RCC 7860 (cell line): Measurements from ENCODE around the gene WWOX.
A peak's percentile ranks its signal among the peaks of the same experiment; 100 is the strongest.

Experiments used
- DNase-seq: peaks from one replicate; pipeline ENCODE4 v3.0.0-alpha.2; 2015; ENCODE audit warnings: low spot score
- FAIRE-seq: peaks from 2 replicates; lab custom pipeline; 2012; peaks lifted over from hg19 to GRCh38; lab: Jason Lieb, UNC

The WWOX gene

GRCh38 chr16:78218856-78219651 lies 119.6 kb downstream of the WWOX start:
- no peak for FAIRE-seq
- DNase-seq = no peak

GRCh38 chr16:78220571-78220970 lies 121.1 kb downstream of the WWOX start:
- no peak for FAIRE-seq
- no peak for DNase-seq

- DNase-seq = no peak
- FAIRE-seq = no peak
Measured at GRCh38 chr16:78221892-78222291, 122.4 kb downstream of the WWOX start.

GRCh38 chr16:78224342-78224741 lies 124.9 kb downstream of the WWOX start:
- FAIRE-seq = no peak
- DNase-seq = no peak

GRCh38 chr16:78225919-78226318 lies 126.5 kb downstream of the WWOX start:
- FAIRE-seq (no peak), DNase-seq (no peak)

- DNase-seq (no peak), FAIRE-seq (no peak)
Measured at GRCh38 chr16:78227855-78228254, 128.4 kb downstream of the WWOX start.

- DNase-seq (no peak), FAIRE-seq (no peak)
Measured at GRCh38 chr16:78228704-78229103, 129.2 kb downstream of the WWOX start.

- FAIRE-seq (no peak), DNase-seq (no peak)
Measured at GRCh38 chr16:78230832-78231231, 131.4 kb downstream of the WWOX start.

GRCh38 chr16:78235168-78235800 lies 135.8 kb downstream of the WWOX start:
- no peak for FAIRE-seq
- peak; percentile 37 for DNase-seq

GRCh38 chr16:78235876-78236275 lies 136.4 kb downstream of the WWOX start:
- FAIRE-seq (no peak), DNase-seq (no peak)

- FAIRE-seq (no peak), DNase-seq (no peak)
Measured at GRCh38 chr16:78237841-78238240, 138.4 kb downstream of the WWOX start.

- DNase-seq (no peak), FAIRE-seq (no peak)
Measured at GRCh38 chr16:78240459-78241222, 141.2 kb downstream of the WWOX start.

- DNase-seq (no peak), FAIRE-seq (no peak)
Measured at GRCh38 chr16:78242239-78242630, 142.8 kb downstream of the WWOX start.

- no peak for FAIRE-seq
- no peak for DNase-seq
Measured at GRCh38 chr16:78244131-78244895, 144.9 kb downstream of the WWOX start.

GRCh38 chr16:78246559-78246958 lies 147.1 kb downstream of the WWOX start:
- DNase-seq (no peak), FAIRE-seq (no peak)

GRCh38 chr16:78249056-78249455 lies 149.6 kb downstream of the WWOX start:
- FAIRE-seq (no peak), DNase-seq (no peak)

GRCh38 chr16:78249832-78250231 lies 150.4 kb downstream of the WWOX start:
- DNase-seq (no peak), FAIRE-seq (no peak)

GRCh38 chr16:78251115-78251514 lies 151.7 kb downstream of the WWOX start:
- FAIRE-seq = no peak
- DNase-seq = no peak

GRCh38 chr16:78252757-78253156 lies 153.3 kb downstream of the WWOX start:
- DNase-seq (no peak), FAIRE-seq (no peak)

GRCh38 chr16:78254841-78255240 lies 155.4 kb downstream of the WWOX start:
- DNase-seq (no peak), FAIRE-seq (no peak)
